ENCODE results near the gene MAT2B.

DNA sequence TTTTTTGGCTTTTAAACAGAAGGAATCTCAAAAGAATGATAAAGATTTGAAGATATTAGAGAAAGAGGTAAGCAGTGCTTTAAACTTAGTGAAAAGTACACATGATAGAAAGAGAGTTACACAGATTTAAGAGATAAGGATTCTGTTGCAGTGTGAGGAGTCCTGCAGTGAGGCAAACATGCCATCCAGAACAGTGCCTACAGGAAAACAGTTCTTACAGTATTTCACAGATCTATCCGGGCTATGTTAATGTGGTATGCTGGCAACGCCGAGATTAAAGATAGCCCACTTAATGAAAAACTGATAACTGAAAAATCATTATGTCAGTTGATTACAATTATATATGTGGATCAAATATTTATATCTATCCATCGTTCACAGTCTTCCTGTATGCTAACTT, 37.7 kb upstream of the MAT2B start:
- TF ChIP-seq, protein P1, sequence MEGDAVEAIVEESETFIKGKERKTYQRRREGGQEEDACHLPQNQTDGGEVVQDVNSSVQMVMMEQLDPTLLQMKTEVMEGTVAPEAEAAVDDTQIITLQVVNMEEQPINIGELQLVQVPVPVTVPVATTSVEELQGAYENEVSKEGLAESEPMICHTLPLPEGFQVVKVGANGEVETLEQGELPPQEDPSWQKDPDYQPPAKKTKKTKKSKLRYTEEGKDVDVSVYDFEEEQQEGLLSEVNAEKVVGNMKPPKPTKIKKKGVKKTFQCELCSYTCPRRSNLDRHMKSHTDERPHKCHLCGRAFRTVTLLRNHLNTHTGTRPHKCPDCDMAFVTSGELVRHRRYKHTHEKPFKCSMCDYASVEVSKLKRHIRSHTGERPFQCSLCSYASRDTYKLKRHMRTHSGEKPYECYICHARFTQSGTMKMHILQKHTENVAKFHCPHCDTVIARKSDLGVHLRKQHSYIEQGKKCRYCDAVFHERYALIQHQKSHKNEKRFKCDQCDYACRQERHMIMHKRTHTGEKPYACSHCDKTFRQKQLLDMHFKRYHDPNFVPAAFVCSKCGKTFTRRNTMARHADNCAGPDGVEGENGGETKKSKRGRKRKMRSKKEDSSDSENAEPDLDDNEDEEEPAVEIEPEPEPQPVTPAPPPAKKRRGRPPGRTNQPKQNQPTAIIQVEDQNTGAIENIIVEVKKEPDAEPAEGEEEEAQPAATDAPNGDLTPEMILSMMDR (IDR thresholded peaks at IDR 0.05): no peak
- TF ChIP-seq ETV6 (CRISPR knock-in tag; IDR thresholded peaks at IDR 0.05) (no peak), ZNF121 (CRISPR knock-in tag; IDR thresholded peaks at IDR 0.05) (no peak), TCF7 (CRISPR knock-in tag; IDR thresholded peaks at IDR 0.05; ENCODE audit: low read depth) (no peak), ZNF423 (CRISPR knock-in tag; IDR thresholded peaks at IDR 0.05) (no peak), MYBL2 (CRISPR knock-in tag; IDR thresholded peaks at IDR 0.05) (no peak), TP53 (CRISPR knock-in tag; IDR thresholded peaks at IDR 0.05) (no peak), NR2C2 (CRISPR knock-in tag; IDR thresholded peaks at IDR 0.05) (no peak), ESRRA (CRISPR knock-in tag; IDR thresholded peaks at IDR 0.05; ENCODE audit: borderline replicate concordance) (no peak), SP1 (CRISPR knock-in tag; conservative IDR thresholded peaks at IDR 0.05) (no peak)
- TF ChIP-seq, protein P2, sequence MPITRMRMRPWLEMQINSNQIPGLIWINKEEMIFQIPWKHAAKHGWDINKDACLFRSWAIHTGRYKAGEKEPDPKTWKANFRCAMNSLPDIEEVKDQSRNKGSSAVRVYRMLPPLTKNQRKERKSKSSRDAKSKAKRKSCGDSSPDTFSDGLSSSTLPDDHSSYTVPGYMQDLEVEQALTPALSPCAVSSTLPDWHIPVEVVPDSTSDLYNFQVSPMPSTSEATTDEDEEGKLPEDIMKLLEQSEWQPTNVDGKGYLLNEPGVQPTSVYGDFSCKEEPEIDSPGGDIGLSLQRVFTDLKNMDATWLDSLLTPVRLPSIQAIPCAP (CRISPR knock-in tag; IDR thresholded peaks at IDR 0.05): no peak
- TF ChIP-seq, protein P3, sequence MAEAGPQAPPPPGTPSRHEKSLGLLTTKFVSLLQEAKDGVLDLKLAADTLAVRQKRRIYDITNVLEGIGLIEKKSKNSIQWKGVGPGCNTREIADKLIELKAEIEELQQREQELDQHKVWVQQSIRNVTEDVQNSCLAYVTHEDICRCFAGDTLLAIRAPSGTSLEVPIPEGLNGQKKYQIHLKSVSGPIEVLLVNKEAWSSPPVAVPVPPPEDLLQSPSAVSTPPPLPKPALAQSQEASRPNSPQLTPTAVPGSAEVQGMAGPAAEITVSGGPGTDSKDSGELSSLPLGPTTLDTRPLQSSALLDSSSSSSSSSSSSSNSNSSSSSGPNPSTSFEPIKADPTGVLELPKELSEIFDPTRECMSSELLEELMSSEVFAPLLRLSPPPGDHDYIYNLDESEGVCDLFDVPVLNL (CRISPR knock-in tag; IDR thresholded peaks at IDR 0.05; ENCODE audit: borderline replicate concordance, low read depth): no peak
- TF ChIP-seq, protein P4, sequence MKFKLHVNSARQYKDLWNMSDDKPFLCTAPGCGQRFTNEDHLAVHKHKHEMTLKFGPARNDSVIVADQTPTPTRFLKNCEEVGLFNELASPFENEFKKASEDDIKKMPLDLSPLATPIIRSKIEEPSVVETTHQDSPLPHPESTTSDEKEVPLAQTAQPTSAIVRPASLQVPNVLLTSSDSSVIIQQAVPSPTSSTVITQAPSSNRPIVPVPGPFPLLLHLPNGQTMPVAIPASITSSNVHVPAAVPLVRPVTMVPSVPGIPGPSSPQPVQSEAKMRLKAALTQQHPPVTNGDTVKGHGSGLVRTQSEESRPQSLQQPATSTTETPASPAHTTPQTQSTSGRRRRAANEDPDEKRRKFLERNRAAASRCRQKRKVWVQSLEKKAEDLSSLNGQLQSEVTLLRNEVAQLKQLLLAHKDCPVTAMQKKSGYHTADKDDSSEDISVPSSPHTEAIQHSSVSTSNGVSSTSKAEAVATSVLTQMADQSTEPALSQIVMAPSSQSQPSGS (CRISPR knock-in tag; IDR thresholded peaks at IDR 0.05; ENCODE audit: borderline replicate concordance, low read depth): no peak
- TF ChIP-seq, protein P5, sequence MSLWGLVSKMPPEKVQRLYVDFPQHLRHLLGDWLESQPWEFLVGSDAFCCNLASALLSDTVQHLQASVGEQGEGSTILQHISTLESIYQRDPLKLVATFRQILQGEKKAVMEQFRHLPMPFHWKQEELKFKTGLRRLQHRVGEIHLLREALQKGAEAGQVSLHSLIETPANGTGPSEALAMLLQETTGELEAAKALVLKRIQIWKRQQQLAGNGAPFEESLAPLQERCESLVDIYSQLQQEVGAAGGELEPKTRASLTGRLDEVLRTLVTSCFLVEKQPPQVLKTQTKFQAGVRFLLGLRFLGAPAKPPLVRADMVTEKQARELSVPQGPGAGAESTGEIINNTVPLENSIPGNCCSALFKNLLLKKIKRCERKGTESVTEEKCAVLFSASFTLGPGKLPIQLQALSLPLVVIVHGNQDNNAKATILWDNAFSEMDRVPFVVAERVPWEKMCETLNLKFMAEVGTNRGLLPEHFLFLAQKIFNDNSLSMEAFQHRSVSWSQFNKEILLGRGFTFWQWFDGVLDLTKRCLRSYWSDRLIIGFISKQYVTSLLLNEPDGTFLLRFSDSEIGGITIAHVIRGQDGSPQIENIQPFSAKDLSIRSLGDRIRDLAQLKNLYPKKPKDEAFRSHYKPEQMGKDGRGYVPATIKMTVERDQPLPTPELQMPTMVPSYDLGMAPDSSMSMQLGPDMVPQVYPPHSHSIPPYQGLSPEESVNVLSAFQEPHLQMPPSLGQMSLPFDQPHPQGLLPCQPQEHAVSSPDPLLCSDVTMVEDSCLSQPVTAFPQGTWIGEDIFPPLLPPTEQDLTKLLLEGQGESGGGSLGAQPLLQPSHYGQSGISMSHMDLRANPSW (CRISPR knock-in tag; conservative IDR thresholded peaks at IDR 0.05; ENCODE audit: low read depth): no peak
